ENCODE measurements around the gene TMC7. TPM values are rescaled to one million over a fixed set of nuclear protein-coding genes. Genes with fewer than 3 reads are reported as not detected.

The TMC7 gene
- total and polyA plus RNA-seq, 2 of the 8 experiments (the other 6 are each of a cell fraction or from before 2014, with no cell fraction given): 2.3 to 2.6 TPM

- TF ChIP-seq, protein P1, sequence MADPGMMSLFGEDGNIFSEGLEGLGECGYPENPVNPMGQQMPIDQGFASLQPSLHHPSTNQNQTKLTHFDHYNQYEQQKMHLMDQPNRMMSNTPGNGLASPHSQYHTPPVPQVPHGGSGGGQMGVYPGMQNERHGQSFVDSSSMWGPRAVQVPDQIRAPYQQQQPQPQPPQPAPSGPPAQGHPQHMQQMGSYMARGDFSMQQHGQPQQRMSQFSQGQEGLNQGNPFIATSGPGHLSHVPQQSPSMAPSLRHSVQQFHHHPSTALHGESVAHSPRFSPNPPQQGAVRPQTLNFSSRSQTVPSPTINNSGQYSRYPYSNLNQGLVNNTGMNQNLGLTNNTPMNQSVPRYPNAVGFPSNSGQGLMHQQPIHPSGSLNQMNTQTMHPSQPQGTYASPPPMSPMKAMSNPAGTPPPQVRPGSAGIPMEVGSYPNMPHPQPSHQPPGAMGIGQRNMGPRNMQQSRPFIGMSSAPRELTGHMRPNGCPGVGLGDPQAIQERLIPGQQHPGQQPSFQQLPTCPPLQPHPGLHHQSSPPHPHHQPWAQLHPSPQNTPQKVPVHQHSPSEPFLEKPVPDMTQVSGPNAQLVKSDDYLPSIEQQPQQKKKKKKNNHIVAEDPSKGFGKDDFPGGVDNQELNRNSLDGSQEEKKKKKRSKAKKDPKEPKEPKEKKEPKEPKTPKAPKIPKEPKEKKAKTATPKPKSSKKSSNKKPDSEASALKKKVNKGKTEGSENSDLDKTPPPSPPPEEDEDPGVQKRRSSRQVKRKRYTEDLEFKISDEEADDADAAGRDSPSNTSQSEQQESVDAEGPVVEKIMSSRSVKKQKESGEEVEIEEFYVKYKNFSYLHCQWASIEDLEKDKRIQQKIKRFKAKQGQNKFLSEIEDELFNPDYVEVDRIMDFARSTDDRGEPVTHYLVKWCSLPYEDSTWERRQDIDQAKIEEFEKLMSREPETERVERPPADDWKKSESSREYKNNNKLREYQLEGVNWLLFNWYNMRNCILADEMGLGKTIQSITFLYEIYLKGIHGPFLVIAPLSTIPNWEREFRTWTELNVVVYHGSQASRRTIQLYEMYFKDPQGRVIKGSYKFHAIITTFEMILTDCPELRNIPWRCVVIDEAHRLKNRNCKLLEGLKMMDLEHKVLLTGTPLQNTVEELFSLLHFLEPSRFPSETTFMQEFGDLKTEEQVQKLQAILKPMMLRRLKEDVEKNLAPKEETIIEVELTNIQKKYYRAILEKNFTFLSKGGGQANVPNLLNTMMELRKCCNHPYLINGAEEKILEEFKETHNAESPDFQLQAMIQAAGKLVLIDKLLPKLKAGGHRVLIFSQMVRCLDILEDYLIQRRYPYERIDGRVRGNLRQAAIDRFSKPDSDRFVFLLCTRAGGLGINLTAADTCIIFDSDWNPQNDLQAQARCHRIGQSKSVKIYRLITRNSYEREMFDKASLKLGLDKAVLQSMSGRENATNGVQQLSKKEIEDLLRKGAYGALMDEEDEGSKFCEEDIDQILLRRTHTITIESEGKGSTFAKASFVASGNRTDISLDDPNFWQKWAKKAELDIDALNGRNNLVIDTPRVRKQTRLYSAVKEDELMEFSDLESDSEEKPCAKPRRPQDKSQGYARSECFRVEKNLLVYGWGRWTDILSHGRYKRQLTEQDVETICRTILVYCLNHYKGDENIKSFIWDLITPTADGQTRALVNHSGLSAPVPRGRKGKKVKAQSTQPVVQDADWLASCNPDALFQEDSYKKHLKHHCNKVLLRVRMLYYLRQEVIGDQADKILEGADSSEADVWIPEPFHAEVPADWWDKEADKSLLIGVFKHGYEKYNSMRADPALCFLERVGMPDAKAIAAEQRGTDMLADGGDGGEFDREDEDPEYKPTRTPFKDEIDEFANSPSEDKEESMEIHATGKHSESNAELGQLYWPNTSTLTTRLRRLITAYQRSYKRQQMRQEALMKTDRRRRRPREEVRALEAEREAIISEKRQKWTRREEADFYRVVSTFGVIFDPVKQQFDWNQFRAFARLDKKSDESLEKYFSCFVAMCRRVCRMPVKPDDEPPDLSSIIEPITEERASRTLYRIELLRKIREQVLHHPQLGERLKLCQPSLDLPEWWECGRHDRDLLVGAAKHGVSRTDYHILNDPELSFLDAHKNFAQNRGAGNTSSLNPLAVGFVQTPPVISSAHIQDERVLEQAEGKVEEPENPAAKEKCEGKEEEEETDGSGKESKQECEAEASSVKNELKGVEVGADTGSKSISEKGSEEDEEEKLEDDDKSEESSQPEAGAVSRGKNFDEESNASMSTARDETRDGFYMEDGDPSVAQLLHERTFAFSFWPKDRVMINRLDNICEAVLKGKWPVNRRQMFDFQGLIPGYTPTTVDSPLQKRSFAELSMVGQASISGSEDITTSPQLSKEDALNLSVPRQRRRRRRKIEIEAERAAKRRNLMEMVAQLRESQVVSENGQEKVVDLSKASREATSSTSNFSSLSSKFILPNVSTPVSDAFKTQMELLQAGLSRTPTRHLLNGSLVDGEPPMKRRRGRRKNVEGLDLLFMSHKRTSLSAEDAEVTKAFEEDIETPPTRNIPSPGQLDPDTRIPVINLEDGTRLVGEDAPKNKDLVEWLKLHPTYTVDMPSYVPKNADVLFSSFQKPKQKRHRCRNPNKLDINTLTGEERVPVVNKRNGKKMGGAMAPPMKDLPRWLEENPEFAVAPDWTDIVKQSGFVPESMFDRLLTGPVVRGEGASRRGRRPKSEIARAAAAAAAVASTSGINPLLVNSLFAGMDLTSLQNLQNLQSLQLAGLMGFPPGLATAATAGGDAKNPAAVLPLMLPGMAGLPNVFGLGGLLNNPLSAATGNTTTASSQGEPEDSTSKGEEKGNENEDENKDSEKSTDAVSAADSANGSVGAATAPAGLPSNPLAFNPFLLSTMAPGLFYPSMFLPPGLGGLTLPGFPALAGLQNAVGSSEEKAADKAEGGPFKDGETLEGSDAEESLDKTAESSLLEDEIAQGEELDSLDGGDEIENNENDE (IDR thresholded peaks at IDR 0.05; ENCODE audit: insufficient replicate concordance, low read length): no peak
- TF ChIP-seq NANOG (IDR thresholded peaks at IDR 0.05; ENCODE audit: insufficient read depth, low read depth, low read length, poor library complexity, severe bottlenecking) (no peak), CHD2 (IDR thresholded peaks at IDR 0.05; ENCODE audit: low read length) (no peak)
Observed at GRCh38 chr16:19077879-19078278, 94.1 kb downstream of the TMC7 start (continued).

Measured in H1 (cell line).